Naive thymus-derived CD4-positive, alpha-beta T cell (primary cell): ENCODE data around the gene RBBP8NL. TPM values are rescaled to one million over a fixed set of nuclear protein-coding genes. Genes with fewer than 3 reads are reported as not detected.
"Not testable (repeated sequence)": the region's sequence is repeated elsewhere in the genome, so short reads cannot be mapped to it uniquely, and the experiment has no call there.

Source experiments
- ATAC-seq: fragments of 150-1000 bp; cut with Tn5 transposase; 2 replicates; pipeline ENCODE4 v1.10.0; 2021; ENCODE audit warnings: mild to moderate bottlenecking, moderate library complexity
- CTCF ChIA-PET: fragments of 350-600 bp; sonication (Branson Sonifier 250); formaldehyde crosslinking; loops from one replicate; lab custom pipeline; 2021; ENCODE audit warnings: antibody characterized with exemption; lab: Charles Lee
- POLR2A ChIA-PET: fragments of 350-600 bp; sonication (Branson Sonifier 250); formaldehyde crosslinking; loops from one replicate; lab custom pipeline; 2021; ENCODE audit warnings: antibody characterized with exemption, inconsistent platforms; lab: Charles Lee
- DNase-seq, 9 donors: peaks; one replicate each; pipeline versions ENCODE4 v3.0.0 to v3.0.0-alpha.2; 2020 to 2022; ENCODE audit warnings: mixed read lengths in 1 of 9
- H3K27ac ChIP-seq: one replicate; pipeline ENCODE4 v1.7.0; 2013; ENCODE audit warnings: mild to moderate bottlenecking, low read depth, low read length, moderate library complexity
- H3K27me3 ChIP-seq, 2 donors: one replicate each; pipeline ENCODE4 v1.7.0; 2013; ENCODE audit warnings: low read length in 2 of 2, mild to moderate bottlenecking in 2 of 2, moderate library complexity in 2 of 2; ENCODE audit not compliant: control insufficient read depth in 2 of 2, insufficient read depth in 2 of 2
- H3K36me3 ChIP-seq, 3 experiments: 1 replicate in 2 of 3; 2 replicates in 1 of 3; pipeline ENCODE4 v1.7.0; 2013; ENCODE audit warnings: low read length in 3 of 3, mild to moderate bottlenecking in 3 of 3, moderate library complexity in 1 of 3; ENCODE audit not compliant: insufficient read depth in 3 of 3, control insufficient read depth in 2 of 3
- H3K4me1 ChIP-seq, 2 donors: one replicate each; pipeline ENCODE4 v1.7.0; 2013; ENCODE audit warnings: low read length in 2 of 2, mild to moderate bottlenecking in 2 of 2, moderate library complexity in 1 of 2; ENCODE audit not compliant: control insufficient read depth in 2 of 2, insufficient read depth in 2 of 2
- H3K4me3 ChIP-seq: 2 replicates; pipeline ENCODE4 v1.7.0; 2013; ENCODE audit warnings: mild to moderate bottlenecking, low read length
- H3K9me3 ChIP-seq, 3 experiments: 1 replicate in 2 of 3; 2 replicates in 1 of 3; pipeline ENCODE4 v1.7.0; 2013; ENCODE audit warnings: low read length in 3 of 3; ENCODE audit not compliant: control insufficient read depth in 2 of 3
- H3K27ac Mint-ChIP-seq, 9 donors: one replicate each; pipeline ENCODE4 v1.8.0; 2020 to 2022; ENCODE audit warnings: mixed read lengths in 9 of 9, mild to moderate bottlenecking in 8 of 9, moderate library complexity in 5 of 9, inconsistent platforms in 2 of 9
- H3K27me3 Mint-ChIP-seq, 5 donors: one replicate each; pipeline ENCODE4 v1.8.0; 2021 to 2022; ENCODE audit warnings: mixed read lengths in 5 of 5, mild to moderate bottlenecking in 1 of 5
- H3K36me3 Mint-ChIP-seq, 5 donors: one replicate each; pipeline ENCODE4 v1.8.0; 2020 to 2022; ENCODE audit warnings: mixed read lengths in 5 of 5, mild to moderate bottlenecking in 3 of 5, inconsistent platforms in 1 of 5
- H3K4me1 Mint-ChIP-seq, 7 donors: one replicate each; pipeline ENCODE4 v1.8.0; 2020 to 2022; ENCODE audit warnings: mixed read lengths in 7 of 7, mild to moderate bottlenecking in 3 of 7, inconsistent platforms in 1 of 7
- H3K4me3 Mint-ChIP-seq, 10 donors: one replicate each; pipeline ENCODE4 v1.8.0; 2020 to 2022; ENCODE audit warnings: mild to moderate bottlenecking in 10 of 10, mixed read lengths in 10 of 10, moderate library complexity in 6 of 10, inconsistent platforms in 2 of 10
- H3K9me3 Mint-ChIP-seq, 11 donors: one replicate each; pipeline ENCODE4 v1.8.0; 2020 to 2022; ENCODE audit warnings: mixed read lengths in 11 of 11, mild to moderate bottlenecking in 4 of 11, inconsistent platforms in 1 of 11, moderate library complexity in 1 of 11
- intact Hi-C, 2 donors: fragments of 100-400 bp; cut with micrococcal nuclease; formaldehyde crosslinking; loops; one replicate each; pipeline ENCODE4 v1.15.1; 2023
- polyA plus RNA-seq, 2 donors: library from polyadenylated mRNA; unstranded; fragments of 300-500 nt; fragmentation: Illumina TruSeq; gene quantifications; one replicate each; pipeline ENCODE4 v1.2.3, GENCODE V29; 2021
- total RNA-seq, 6 experiments: library from RNA in 5 of 6; stranded (reverse) in 5 of 6; gene quantifications; 1 replicate in 5 of 6; 2 replicates in 1 of 6; pipeline ENCODE4 v1.2.3 and lab custom pipeline; 2021 to 2026

RBBP8NL gene
- total and polyA plus RNA-seq, 7 experiments from 2014 or later: not detected

DNA sequence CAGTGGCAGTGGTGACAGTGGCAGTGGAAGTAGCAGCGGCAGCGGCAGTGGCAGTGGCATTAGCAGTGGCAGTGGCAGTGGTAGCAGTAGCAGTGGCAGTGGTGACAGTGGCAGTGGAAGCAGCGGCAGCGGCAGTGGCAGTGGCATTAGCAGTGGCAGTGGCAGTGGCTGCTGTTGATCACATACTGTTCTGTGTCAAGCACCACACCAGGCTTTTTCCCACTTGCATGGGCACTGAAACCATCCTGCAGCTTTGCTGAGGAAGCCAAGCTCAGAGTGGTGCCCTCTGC, 1.3 kb downstream of the RBBP8NL start:
- H3K36me3 ChIP-seq, DNase-seq, H3K27me3 Mint-ChIP-seq, H3K4me1 ChIP-seq, H3K4me3 Mint-ChIP-seq, ATAC-seq, intact Hi-C loops, H3K9me3 ChIP-seq, H3K4me3 ChIP-seq, H3K36me3 Mint-ChIP-seq, H3K27me3 ChIP-seq, H3K27ac ChIP-seq, H3K27ac Mint-ChIP-seq, H3K4me1 Mint-ChIP-seq, H3K9me3 Mint-ChIP-seq: not testable (repeated sequence)
- ChIA-PET POLR2A (interaction anchor here (0.5 kb wide), 1 partner anchor 372 kb away, joined by 3 read pairs; no protein-coding TSS in a partner anchor), CTCF (interaction anchor here (0.7 kb wide), 1 partner anchor 80 kb away, joined by 3 read pairs; no protein-coding TSS in a partner anchor)

DNA sequence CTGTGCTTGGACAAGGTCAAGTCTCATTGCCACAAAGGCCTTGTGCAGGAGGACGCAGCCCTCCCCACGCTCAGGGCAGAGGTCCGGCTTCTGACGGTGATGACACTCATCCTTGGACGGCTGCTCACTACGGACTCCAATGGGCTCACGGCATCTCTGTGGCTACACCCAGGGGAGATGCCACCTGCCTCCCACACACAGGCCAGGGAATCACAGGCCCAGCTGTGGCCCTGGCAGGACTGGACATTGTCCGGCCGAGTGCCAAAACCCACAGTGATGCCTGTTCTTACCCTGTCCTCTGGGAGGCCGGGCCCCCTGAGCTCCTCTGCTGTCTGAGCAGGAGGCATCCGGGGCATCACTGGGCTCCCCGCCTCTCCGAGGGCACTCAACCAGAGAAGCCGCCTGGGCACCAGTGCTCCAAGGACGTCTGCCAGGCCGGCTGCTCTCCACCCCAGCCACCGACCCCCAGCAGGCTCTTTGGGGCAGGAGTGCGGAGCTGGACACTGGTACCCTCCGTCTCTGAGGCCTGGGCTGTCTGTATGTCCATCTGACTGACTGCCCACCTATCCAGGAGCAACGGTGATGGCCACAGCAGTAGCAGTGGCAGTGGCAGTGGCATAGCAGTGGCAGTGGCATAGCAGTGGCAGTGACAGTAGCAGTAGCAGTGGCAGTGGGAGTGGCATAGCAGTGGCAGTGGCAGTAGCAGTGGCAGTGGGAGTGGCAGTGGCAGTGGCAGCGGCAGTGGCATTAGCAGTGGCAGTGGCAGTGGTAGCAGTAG, 1.9 kb downstream of the RBBP8NL start:
- Mint-ChIP-seq H3K27ac (no peak overlapping the region), H3K27me3 (peaks cover 0 to 5% (median under 1%) of the 10 kb centered on the region in 5 donors)

DNA sequence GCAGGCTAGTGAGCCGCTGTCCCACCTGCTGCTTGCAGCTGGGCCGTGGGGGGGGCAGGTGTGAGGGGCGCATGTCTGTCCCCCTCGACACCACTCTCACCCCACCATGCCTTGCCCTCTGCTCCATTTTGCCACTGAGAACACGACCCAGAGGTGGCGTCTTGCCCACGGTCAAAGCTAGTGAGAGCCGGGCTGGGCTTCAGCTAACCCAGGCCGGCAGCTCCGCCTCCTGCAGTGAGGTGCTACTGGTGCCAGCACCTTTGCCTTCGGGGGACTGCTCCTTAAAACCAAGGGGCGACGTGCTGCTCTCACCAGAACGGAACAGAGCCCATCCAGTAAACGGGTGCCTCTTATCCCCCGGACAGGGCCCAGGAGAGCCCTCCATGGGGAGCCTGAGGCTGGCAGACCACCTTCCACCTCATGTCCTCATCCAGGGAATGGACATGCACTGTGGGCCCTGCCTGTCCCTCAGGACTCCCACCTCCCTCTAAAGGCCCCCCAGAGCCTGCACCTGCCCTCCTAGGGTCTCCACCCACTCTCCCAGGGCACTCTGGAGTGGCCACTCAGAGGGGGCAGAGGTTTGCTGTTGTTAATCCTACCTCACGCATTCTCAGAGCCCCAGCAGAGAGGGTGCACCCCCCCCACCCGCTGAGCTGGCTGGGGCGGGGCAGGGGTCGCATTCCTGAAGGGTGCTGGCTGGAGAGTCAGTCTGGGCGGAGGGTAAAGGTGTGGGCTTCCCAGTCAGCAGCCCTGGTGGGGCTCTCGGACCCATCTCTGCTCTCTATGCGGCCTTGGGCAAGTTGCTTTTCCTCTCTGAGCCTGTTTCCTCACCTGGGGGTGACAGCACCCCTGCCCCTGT, 2.9 kb downstream of the RBBP8NL start:
- Mint-ChIP-seq H3K9me3 (peaks cover 0 to 4% (median 0%) of the 10 kb centered on the region in 11 donors), H3K27me3 (peaks cover 0 to 5% (median 3%) of the 10 kb centered on the region in 5 donors), H3K4me1 (peaks cover 0 to 3% (median 0%) of the 10 kb centered on the region in 7 donors), H3K36me3 (no peaks in the 10 kb centered on the region), H3K27ac (no peak overlapping the region), H3K4me3 (no peak overlapping the region)
- H3K4me1 ChIP-seq: no peaks in the 10 kb centered on the region
- ATAC-seq (no peak), DNase-seq (no peak)
- no peak overlapping the region for H3K4me3 ChIP-seq
- POLR2A ChIA-PET: no interaction called here
- no peaks in the 10 kb centered on the region for H3K36me3 ChIP-seq
- no peaks in the 10 kb centered on the region for H3K9me3 ChIP-seq
- intact Hi-C loops: no loop called here
- no peaks in the 10 kb centered on the region for H3K27me3 ChIP-seq
- H3K27ac ChIP-seq: no peak overlapping the region
- CTCF ChIA-PET: no interaction called here

More for the DNA sequence above, 1.9 kb downstream of the RBBP8NL start:
- no peaks in the 10 kb centered on the region for H3K36me3 Mint-ChIP-seq
- Histone ChIP-seq H3K36me3 (no peaks in the 10 kb centered on the region), H3K9me3 (no peaks in the 10 kb centered on the region), H3K27ac (no peak overlapping the region), H3K4me1 (no peaks in the 10 kb centered on the region), H3K27me3 (no peaks in the 10 kb centered on the region), H3K4me3 (no peak overlapping the region)
- DNase-seq (no peak), ATAC-seq (no peak)
- POLR2A ChIA-PET: no interaction called here
- H3K9me3 Mint-ChIP-seq: peaks cover 0 to 4% (median 0%) of the 10 kb centered on the region in 11 donors
- CTCF ChIA-PET: no interaction called here
- intact Hi-C loops: no loop called here
- no peak overlapping the region for H3K4me3 Mint-ChIP-seq
- peaks cover 0 to 3% (median 0%) of the 10 kb centered on the region in 7 donors for H3K4me1 Mint-ChIP-seq

GRCh38 chr20:62423326-62423706, 4.0 kb downstream of the RBBP8NL start:
- POLR2A ChIA-PET: no interaction called here
- H3K9me3 Mint-ChIP-seq: peaks cover 0 to 4% (median 0%) of the 10 kb centered on the region in 11 donors
- peaks cover 0 to 3% (median 0%) of the 10 kb centered on the region in 7 donors for H3K4me1 Mint-ChIP-seq
- Histone ChIP-seq H3K36me3 (no peaks in the 10 kb centered on the region), H3K27me3 (no peaks in the 10 kb centered on the region), H3K4me3 (no peak overlapping the region), H3K9me3 (no peaks in the 10 kb centered on the region), H3K4me1 (no peaks in the 10 kb centered on the region), H3K27ac (no peak overlapping the region)
- DNase-seq (no peak), ATAC-seq (no peak)
- H3K4me3 Mint-ChIP-seq: no peak overlapping the region
- H3K27me3 Mint-ChIP-seq: peaks cover 0 to 5% (median 0%) of the 10 kb centered on the region in 5 donors
- CTCF ChIA-PET: no interaction called here
- H3K27ac Mint-ChIP-seq: no peak overlapping the region
- intact Hi-C loops: no loop called here
- H3K36me3 Mint-ChIP-seq: no peaks in the 10 kb centered on the region

GRCh38 chr20:62422636-62423325, 4.6 kb downstream of the RBBP8NL start:
- CTCF ChIA-PET: no interaction called here

DNA sequence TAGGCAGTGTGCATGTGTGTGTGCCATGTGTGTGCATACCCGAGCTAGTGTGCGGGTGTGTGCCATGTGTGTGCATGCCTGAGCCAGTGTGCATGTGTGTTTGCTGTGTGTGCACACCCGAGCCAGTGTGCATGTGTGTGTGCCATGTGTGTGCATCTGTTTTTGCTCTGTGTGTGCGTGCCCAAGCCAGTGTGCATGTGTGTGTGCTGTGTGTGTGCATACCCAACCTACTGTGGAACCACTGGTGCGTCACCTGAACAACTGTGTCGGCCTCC, 5.7 kb downstream of the RBBP8NL start:
- H3K36me3 ChIP-seq: no peaks in the 10 kb centered on the region
- H3K27ac ChIP-seq: no peak overlapping the region
- Mint-ChIP-seq H3K27ac (no peak overlapping the region), H3K36me3 (no peaks in the 10 kb centered on the region), H3K4me3 (no peak overlapping the region), H3K27me3 (peaks cover 0 to 5% (median 0%) of the 10 kb centered on the region in 5 donors), H3K9me3 (peaks cover 0 to 4% (median 0%) of the 10 kb centered on the region in 11 donors), H3K4me1 (peaks cover 0 to 3% (median 0%) of the 10 kb centered on the region in 7 donors)
- no peaks in the 10 kb centered on the region for H3K9me3 ChIP-seq
- intact Hi-C loops: no loop called here
- H3K27me3 ChIP-seq: no peaks in the 10 kb centered on the region
- ChIA-PET CTCF (no interaction called here), POLR2A (interaction anchor here (0.7 kb wide), 1 partner anchor 11 kb away, joined by 3 read pairs; no protein-coding TSS in a partner anchor)
- DNase-seq: no peak
- no peak overlapping the region for H3K4me3 ChIP-seq
- ATAC-seq: no peak
- no peaks in the 10 kb centered on the region for H3K4me1 ChIP-seq

More at GRCh38 chr20:62422636-62423325, 4.6 kb downstream of the RBBP8NL start:
- Histone ChIP-seq H3K36me3 (no peaks in the 10 kb centered on the region), H3K4me1 (no peaks in the 10 kb centered on the region), H3K9me3 (no peaks in the 10 kb centered on the region), H3K27ac (no peak overlapping the region), H3K4me3 (no peak overlapping the region), H3K27me3 (no peaks in the 10 kb centered on the region)
- H3K27me3 Mint-ChIP-seq: peaks cover 0 to 5% (median 0%) of the 10 kb centered on the region in 5 donors
- H3K4me1 Mint-ChIP-seq: peaks cover 0 to 3% (median 0%) of the 10 kb centered on the region in 7 donors
- H3K4me3 Mint-ChIP-seq: no peak overlapping the region
- POLR2A ChIA-PET: no interaction called here
- DNase-seq (no peak), ATAC-seq (no peak)
- H3K27ac Mint-ChIP-seq: no peak overlapping the region
- intact Hi-C loops: no loop called here
- no peaks in the 10 kb centered on the region for H3K36me3 Mint-ChIP-seq
- H3K9me3 Mint-ChIP-seq: peaks cover 0 to 4% (median 0%) of the 10 kb centered on the region in 11 donors
